Neural cell (in vitro differentiated cells): ENCODE data around the gene CYP4A11.

Source experiments
- EP300 ChIP-seq: fragments of 450-650 bp; conservative IDR thresholded peaks from 2 replicates; pipeline ENCODE4 v1.6.1; 2014; ENCODE audit warnings: antibody characterized with exemption, mild to moderate bottlenecking, moderate library complexity; ENCODE audit not compliant: poor library complexity, severe bottlenecking
- EZH2 ChIP-seq: fragments of 200-600, 300-800 bp; shearing (Covaris generic), sonication (generic); IDR thresholded peaks from 2 replicates; pipeline ENCODE4 v1.6.1; 2014; ENCODE audit warnings: antibody characterized with exemption, low read length, borderline replicate concordance, mild to moderate bottlenecking; ENCODE audit not compliant: insufficient read depth, poor library complexity, severe bottlenecking
- POLR2AphosphoS5 ChIP-seq: IDR thresholded peaks from 2 replicates; pipeline ENCODE4 v1.6.1; 2012
- SMC3 ChIP-seq: fragments of 450-650 bp; conservative IDR thresholded peaks from 2 replicates; pipeline ENCODE4 v1.6.1; 2014; ENCODE audit warnings: antibody characterized with exemption, mild to moderate bottlenecking, moderate library complexity; ENCODE audit not compliant: poor library complexity
- TAF1 ChIP-seq: IDR thresholded peaks from 2 replicates; pipeline ENCODE4 v1.6.1; 2012; ENCODE audit warnings: low read depth
- TF ChIP-seq, protein P1 (sequence below): fragments of 450-650 bp; IDR thresholded peaks from 2 replicates; pipeline ENCODE4 v1.5.1; 2014; ENCODE audit warnings: antibody characterized with exemption, mild to moderate bottlenecking, moderate library complexity; ENCODE audit not compliant: poor library complexity, severe bottlenecking
- TF ChIP-seq, protein P2 (sequence below): IDR thresholded peaks from 2 replicates; pipeline ENCODE4 v1.6.1; 2012; ENCODE audit warnings: borderline replicate concordance

DNA sequence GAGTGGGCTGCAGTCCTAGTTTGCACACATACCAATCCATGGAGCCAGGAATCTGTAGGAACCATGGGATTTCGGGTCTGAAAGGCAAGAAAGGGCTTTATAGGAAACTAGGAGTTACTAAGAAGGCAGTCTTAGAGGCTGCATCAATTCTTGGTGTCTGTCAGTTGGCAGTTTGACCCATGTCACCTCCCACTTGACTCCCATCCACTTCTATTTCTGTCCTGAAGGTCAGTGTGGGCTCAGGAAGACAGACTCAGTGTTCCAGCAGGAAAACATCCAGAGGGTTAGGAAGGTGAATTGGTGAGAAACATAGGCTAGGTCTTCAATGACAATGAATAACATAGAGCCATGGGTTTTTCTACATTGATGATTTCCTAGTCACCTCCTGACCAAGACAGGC lies 4.0 kb downstream of the CYP4A11 start:
- TF ChIP-seq EZH2, result no peak
- TF ChIP-seq, protein P1, sequence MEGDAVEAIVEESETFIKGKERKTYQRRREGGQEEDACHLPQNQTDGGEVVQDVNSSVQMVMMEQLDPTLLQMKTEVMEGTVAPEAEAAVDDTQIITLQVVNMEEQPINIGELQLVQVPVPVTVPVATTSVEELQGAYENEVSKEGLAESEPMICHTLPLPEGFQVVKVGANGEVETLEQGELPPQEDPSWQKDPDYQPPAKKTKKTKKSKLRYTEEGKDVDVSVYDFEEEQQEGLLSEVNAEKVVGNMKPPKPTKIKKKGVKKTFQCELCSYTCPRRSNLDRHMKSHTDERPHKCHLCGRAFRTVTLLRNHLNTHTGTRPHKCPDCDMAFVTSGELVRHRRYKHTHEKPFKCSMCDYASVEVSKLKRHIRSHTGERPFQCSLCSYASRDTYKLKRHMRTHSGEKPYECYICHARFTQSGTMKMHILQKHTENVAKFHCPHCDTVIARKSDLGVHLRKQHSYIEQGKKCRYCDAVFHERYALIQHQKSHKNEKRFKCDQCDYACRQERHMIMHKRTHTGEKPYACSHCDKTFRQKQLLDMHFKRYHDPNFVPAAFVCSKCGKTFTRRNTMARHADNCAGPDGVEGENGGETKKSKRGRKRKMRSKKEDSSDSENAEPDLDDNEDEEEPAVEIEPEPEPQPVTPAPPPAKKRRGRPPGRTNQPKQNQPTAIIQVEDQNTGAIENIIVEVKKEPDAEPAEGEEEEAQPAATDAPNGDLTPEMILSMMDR, result no peak
- TF ChIP-seq TAF1, result no peak
- TF ChIP-seq, protein P2, sequence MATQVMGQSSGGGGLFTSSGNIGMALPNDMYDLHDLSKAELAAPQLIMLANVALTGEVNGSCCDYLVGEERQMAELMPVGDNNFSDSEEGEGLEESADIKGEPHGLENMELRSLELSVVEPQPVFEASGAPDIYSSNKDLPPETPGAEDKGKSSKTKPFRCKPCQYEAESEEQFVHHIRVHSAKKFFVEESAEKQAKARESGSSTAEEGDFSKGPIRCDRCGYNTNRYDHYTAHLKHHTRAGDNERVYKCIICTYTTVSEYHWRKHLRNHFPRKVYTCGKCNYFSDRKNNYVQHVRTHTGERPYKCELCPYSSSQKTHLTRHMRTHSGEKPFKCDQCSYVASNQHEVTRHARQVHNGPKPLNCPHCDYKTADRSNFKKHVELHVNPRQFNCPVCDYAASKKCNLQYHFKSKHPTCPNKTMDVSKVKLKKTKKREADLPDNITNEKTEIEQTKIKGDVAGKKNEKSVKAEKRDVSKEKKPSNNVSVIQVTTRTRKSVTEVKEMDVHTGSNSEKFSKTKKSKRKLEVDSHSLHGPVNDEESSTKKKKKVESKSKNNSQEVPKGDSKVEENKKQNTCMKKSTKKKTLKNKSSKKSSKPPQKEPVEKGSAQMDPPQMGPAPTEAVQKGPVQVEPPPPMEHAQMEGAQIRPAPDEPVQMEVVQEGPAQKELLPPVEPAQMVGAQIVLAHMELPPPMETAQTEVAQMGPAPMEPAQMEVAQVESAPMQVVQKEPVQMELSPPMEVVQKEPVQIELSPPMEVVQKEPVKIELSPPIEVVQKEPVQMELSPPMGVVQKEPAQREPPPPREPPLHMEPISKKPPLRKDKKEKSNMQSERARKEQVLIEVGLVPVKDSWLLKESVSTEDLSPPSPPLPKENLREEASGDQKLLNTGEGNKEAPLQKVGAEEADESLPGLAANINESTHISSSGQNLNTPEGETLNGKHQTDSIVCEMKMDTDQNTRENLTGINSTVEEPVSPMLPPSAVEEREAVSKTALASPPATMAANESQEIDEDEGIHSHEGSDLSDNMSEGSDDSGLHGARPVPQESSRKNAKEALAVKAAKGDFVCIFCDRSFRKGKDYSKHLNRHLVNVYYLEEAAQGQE, result no peak
- no peak for TF ChIP-seq EP300
- TF ChIP-seq SMC3, result no peak
- no peak for TF ChIP-seq POLR2AphosphoS5
